Measurements from ENCODE around the gene HMGB4. TPM values are rescaled to one million over a fixed set of nuclear protein-coding genes. Genes with fewer than 3 reads are reported as not detected.

The HMGB4 gene
- total RNA-seq, 1 experiment from 2014 or later = not detected

- peaks cover 6% of the 10 kb centered on the region for H3K27me3 Mint-ChIP-seq (ENCODE audit: insufficient read depth, unreplicated experiment)
- intact Hi-C loops (cut with micrococcal nuclease; ENCODE audit: unreplicated experiment) = no loop called here
- no peak overlapping the region for H3K4me3 Mint-ChIP-seq (ENCODE audit: unreplicated experiment)
Measured at GRCh38 chr1:33823401-33823800, 40.5 kb upstream of the HMGB4 start.

GRCh38 chr1:33823830-33824229, 40.0 kb upstream of the HMGB4 start:
- H3K36me3 ChIP-seq (ENCODE audit: control insufficient read depth, insufficient read depth, low read length) = no peaks in the 10 kb centered on the region
- no peak overlapping the region for H3K4me3 ChIP-seq (ENCODE audit: low read depth, low read length)
- no peaks in the 10 kb centered on the region for H3K4me1 Mint-ChIP-seq (ENCODE audit: low read depth, unreplicated experiment)
- H3K27me3 ChIP-seq (replicated peaks; ENCODE audit: control insufficient read depth, insufficient read depth, low read length) = no peaks in the 10 kb centered on the region
- no peaks in the 10 kb centered on the region for H3K9me3 Mint-ChIP-seq (ENCODE audit: unreplicated experiment)
- BruUV-seq (replicated peaks) = no TSS peak
- POLR2A ChIA-PET = no interaction called here
- intact Hi-C loops (cut with micrococcal nuclease; ENCODE audit: unreplicated experiment) = no loop called here
- H3K4me1 ChIP-seq = no peaks in the 10 kb centered on the region
- no peaks in the 10 kb centered on the region for H3K9me3 ChIP-seq
- peaks cover 6% of the 10 kb centered on the region for H3K27me3 Mint-ChIP-seq (ENCODE audit: insufficient read depth, unreplicated experiment)
- no peaks in the 10 kb centered on the region for H3K36me3 Mint-ChIP-seq (ENCODE audit: insufficient read depth, unreplicated experiment)
- H3K27ac Mint-ChIP-seq (ENCODE audit: unreplicated experiment) = no peak overlapping the region
- H3K4me3 Mint-ChIP-seq (ENCODE audit: unreplicated experiment) = no peak overlapping the region
- CTCF ChIA-PET = no interaction called here
- no peak for DNase-seq
- TF ChIP-seq CTCF (IDR thresholded peaks at IDR 0.05; ENCODE audit: insufficient read depth in 1 of 2, low read depth in 1 of 2, low read length in 1 of 2, severe bottlenecking in 1 of 2, unreplicated experiment in 1 of 2) = no peak

More at GRCh38 chr1:33823401-33823800, 40.5 kb upstream of the HMGB4 start:
- no peaks in the 10 kb centered on the region for H3K36me3 Mint-ChIP-seq (ENCODE audit: insufficient read depth, unreplicated experiment)
- no peaks in the 10 kb centered on the region for H3K9me3 Mint-ChIP-seq (ENCODE audit: unreplicated experiment)
- no peak for TF ChIP-seq CTCF (IDR thresholded peaks at IDR 0.05; ENCODE audit: insufficient read depth in 1 of 2, low read depth in 1 of 2, low read length in 1 of 2, severe bottlenecking in 1 of 2, unreplicated experiment in 1 of 2)
- Histone ChIP-seq H3K27me3 (replicated peaks; ENCODE audit: control insufficient read depth, insufficient read depth, low read length) (no peaks in the 10 kb centered on the region), H3K4me3 (ENCODE audit: low read depth, low read length) (no peak overlapping the region), H3K36me3 (ENCODE audit: control insufficient read depth, insufficient read depth, low read length) (no peaks in the 10 kb centered on the region), H3K9me3 (no peaks in the 10 kb centered on the region), H3K4me1 (no peaks in the 10 kb centered on the region)
- H3K27ac Mint-ChIP-seq (ENCODE audit: unreplicated experiment) = no peak overlapping the region
- ChIA-PET CTCF (no interaction called here), POLR2A (no interaction called here)
- no peak for DNase-seq
- BruUV-seq (replicated peaks) = no TSS peak
- H3K4me1 Mint-ChIP-seq (ENCODE audit: low read depth, unreplicated experiment) = no peaks in the 10 kb centered on the region

- H3K4me1 Mint-ChIP-seq (ENCODE audit: low read depth, unreplicated experiment) = no peaks in the 10 kb centered on the region
- no TSS peak for BruUV-seq (replicated peaks)
- no peaks in the 10 kb centered on the region for H3K36me3 Mint-ChIP-seq (ENCODE audit: insufficient read depth, unreplicated experiment)
- Histone ChIP-seq H3K36me3 (ENCODE audit: control insufficient read depth, insufficient read depth, low read length) (no peaks in the 10 kb centered on the region), H3K4me3 (ENCODE audit: low read depth, low read length) (no peak overlapping the region), H3K9me3 (no peaks in the 10 kb centered on the region), H3K27me3 (replicated peaks; ENCODE audit: control insufficient read depth, insufficient read depth, low read length) (no peaks in the 10 kb centered on the region), H3K4me1 (no peaks in the 10 kb centered on the region)
- H3K27me3 Mint-ChIP-seq (ENCODE audit: insufficient read depth, unreplicated experiment) = peaks cover 6% of the 10 kb centered on the region
- H3K27ac Mint-ChIP-seq (ENCODE audit: unreplicated experiment) = no peak overlapping the region
- H3K9me3 Mint-ChIP-seq (ENCODE audit: unreplicated experiment) = no peaks in the 10 kb centered on the region
- intact Hi-C loops (cut with micrococcal nuclease; ENCODE audit: unreplicated experiment) = no loop called here
- H3K4me3 Mint-ChIP-seq (ENCODE audit: unreplicated experiment) = no peak overlapping the region
- ChIA-PET CTCF (no interaction called here), POLR2A (no interaction called here)
- no peak for DNase-seq
- TF ChIP-seq CTCF (IDR thresholded peaks at IDR 0.05; ENCODE audit: insufficient read depth in 1 of 2, low read depth in 1 of 2, low read length in 1 of 2, severe bottlenecking in 1 of 2, unreplicated experiment in 1 of 2) = no peak
Measured at GRCh38 chr1:33824321-33824720, 39.6 kb upstream of the HMGB4 start.

All from Caco-2 (cell line).